Epidermal melanocyte (primary cell): ENCODE measurements around the gene CRIM1.
"Not testable (repeated sequence)": the region's sequence is repeated elsewhere in the genome, so short reads cannot be mapped to it uniquely, and the experiment has no call there.

Experiments used
- DNase-seq: peaks from one replicate; pipeline ENCODE4 v3.0.0; 2011; ENCODE audit warnings: low spot score; ENCODE audit not compliant: insufficient read length

The CRIM1 gene

DNA sequence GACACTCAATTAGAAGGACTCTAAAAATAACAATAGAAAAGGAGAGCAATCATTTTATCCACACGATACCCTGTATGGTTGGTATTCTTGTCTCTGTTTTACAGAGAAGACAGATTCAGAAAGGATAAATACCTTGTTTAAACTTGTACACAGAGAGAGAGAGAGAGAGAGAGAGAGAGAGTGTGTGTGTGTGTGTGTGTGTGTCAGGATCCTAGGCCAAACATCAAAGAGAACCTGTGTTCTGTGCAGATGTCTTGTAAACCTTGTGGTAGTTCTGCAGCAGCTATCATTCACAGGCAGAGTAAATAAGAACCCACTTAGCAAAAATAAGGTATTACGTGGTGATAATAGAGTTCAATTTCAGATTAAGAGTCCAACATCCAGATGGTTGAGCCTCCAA lies 4.3 kb upstream of the CRIM1 start:
- no peak for DNase-seq

DNA sequence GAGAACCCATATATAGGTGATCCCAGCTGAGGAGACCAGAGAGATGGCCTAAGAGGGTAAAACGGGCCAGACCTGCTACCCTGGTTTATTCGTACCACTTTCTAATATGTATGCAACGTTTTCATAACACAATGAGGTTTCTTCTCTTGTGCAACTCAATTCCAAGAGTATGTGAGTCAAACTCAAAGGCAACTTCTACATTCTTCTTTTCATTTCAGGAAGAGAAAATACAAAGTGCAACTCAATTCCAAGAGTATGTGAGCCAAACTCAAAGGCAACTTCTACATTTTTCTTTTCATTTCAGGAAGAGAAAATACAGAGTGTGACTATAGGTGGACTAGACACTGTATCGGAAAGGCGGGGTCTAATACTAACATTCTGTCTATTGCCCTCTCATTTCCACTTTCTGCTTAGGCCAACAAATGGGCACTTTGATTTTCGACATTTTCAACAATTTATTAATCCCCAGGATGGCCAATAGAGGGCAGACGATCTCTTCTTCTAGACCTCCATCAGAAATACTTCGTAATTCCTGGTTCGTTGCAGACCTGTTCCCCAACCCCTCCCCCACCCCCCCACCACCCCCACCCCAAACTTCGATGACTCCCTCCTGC lies 3.7 kb upstream of the CRIM1 start:
- no peak for DNase-seq

DNA sequence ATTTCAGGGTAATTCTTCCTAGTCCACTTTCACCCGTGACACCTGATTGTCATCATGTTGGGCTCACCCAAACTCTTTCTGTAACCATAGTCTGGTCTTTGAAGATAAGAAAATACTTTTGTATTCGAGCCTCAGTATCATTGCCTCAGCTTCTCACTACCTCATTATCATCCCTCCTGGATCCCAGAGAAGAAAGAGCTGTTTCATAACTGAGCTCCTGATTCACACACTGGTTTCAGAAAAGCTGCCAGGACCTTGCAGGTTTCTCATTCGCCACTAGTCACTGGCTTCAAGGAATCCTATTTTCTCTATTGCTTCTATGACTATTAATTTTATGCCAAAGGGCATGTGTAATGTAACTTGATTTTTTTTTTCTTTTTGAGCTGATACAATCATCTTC lies 2.9 kb upstream of the CRIM1 start:
- DNase-seq = no peak

DNA sequence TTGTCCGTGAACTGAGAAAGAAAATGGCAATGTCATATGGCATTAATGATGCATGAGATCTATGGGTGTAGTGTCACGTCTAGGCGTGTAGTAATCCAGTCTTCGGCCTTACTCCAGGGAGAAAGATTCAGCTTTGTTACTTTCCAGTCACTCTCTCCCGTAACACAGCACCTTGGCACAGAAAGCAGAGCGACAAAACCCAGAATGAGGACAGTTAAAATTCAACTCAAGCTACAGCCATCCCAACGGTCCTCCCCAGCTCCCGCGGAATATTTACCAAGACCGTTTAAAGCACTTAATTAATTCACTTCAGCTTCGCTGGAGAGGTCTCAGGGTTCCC lies 797 bp upstream of the CRIM1 start:
- no peak for DNase-seq

DNA sequence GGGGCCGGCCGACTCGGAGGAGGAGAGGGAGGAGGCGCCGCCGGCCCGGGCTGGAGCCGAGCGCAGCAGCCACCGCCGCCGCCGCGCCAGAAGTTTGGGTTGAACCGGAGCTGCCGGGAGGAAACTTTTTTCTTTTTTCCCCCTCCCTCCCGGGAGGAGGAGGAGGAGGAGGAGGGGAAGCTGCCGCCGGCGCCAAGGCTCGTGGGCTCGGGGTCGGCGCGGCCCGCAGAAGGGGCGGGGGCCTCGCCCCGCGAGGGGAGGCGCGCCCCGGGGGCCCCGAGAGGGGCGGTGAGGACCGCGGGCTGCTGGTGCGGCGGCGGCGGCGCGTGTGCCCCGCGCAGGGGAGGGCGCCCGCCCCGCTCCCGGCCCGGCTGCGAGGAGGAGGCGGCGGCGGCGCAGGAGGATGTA lies 316 bp downstream of the CRIM1 start:
- DNase-seq = no peak

DNA sequence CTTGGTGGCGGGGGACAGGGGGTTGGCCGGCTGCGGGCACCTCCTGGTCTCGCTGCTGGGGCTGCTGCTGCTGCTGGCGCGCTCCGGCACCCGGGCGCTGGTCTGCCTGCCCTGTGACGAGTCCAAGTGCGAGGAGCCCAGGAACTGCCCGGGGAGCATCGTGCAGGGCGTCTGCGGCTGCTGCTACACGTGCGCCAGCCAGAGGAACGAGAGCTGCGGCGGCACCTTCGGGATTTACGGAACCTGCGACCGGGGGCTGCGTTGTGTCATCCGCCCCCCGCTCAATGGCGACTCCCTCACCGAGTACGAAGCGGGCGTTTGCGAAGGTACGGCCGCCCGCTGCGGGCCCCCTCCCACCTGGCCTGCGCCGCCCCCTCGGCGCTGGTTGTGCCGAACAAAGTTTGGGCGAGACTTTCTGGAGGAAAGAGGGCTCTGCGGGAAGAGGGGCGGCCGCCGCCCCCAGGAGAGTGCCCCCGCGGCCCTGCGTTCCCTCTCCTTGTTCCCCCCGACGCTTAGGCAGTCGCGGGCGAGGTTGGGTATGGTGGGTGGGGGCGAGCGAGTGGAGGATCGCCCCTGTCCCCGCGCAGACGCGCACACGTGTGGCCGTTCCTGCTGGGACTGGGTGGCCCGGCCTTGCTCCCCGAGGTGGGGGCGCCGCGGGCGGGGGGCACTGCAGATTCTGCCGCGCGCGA lies 866 bp downstream of the CRIM1 start:
- no peak for DNase-seq

DNA sequence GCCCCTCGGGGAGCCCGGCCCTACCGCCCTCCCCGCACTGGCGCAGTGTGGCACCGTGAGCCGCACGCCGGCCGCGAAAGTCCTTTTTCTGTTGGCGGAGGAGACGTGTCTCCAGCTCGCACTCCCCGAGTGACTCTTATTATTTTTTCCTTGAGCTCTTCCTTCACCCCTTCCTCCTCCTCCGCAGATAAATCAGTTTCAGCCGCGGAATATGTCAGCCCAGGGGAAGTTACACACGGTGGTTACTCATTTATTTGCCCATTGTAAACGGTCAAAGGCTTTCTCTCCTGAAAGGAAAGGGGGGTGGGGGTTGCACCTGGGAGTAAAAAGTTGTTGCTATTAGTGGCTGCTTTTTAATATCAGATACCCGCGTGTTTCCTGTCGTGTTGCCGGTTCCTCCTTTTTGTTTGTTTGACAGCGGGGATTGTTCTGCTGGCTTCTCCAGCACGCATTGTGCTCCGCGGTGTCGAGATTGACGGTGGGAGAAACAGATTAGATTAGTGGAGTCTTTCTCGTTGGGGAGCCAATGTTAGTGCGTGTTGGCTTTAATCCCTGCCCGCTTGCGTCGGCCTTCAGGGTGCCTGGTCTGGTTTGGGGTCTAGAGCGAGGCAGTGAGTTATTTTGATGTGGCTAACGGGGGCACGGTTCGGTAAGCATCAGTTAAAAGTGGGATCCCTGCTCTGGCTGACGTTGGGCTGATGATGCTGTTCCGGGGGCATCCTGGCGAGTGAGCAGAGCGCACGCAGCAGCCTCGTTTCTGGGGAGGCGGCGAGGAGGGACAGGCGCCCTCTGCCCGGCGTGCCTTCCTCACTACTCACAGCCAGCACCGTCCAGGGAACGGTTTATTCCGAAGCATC lies 1.6 kb downstream of the CRIM1 start:
- DNase-seq = no peak

DNA sequence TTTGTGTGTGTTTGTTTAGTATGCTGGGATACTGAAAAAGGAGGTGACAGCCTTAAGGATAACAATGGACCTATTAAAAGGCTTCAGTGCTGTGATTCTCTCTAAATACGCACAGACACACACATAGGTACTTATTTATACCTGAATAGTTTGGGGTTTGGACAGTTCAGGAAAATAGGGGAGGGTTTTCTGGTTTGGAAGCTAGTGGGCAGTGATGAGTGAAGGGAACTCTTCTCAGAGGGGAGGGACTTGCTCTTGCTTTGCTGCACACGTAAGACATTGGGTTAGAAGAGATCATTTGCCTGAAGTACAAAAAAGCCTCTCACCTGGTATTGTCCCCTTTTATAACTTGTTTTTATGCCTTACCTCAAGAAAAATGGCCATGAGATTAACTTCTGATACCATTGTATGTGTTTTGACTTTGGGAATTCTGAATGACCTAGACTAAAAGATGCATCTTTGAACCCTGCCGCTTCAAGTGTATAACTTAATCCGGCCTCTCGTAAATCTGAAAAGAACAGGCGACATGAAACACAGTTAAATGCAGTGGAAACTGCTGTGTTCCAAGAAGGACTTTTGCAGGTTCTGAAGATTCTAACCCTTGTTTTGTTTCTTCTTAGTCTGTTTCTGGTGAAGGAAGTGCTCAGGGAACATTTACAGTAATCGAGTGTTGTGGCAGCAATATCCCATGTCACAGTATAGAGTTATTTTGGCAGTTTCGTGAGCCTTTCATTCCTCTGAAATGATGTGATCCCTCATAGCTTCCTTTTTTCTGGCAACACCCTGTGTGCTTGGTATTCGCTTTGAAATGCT lies 2.5 kb downstream of the CRIM1 start:
- no peak for DNase-seq

DNA sequence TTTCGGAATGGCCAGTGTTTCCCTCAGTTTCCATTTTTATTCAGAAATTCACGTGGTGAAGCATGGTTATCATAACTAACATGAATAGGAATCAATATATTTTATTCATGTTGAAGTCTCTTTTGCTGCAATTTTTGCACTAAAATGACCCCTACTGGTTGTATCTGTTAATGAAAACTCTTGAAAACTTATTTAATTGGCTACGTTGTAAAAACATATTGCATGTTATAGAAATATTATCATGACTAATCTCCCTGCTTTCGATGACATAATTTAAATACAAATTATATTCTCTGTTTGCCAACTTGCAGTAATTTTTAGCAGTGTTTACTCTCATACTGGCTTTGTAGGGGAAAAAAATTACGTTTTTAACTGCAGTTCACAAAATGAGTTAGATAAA lies 3.5 kb downstream of the CRIM1 start:
- DNase-seq = no peak

DNA sequence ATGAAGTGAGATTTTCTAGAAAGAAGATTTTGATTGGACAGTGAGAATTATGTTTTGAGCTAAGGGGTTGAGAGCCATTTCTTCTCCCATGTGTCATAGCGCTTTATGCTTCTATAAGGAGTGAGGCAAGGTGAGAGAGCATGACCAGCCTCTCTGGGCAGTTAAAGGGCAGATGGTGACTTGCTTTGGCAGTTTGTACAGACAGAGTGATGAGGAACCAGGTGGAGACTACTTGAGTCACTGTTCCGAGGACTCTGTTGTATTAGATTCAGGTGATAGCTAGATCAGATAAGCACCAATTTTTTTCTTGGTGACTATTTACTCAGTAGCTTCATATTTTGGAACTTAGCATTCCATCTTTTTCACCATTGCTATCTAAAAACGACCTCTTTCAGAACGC lies 4.5 kb downstream of the CRIM1 start:
- no peak for DNase-seq

DNA sequence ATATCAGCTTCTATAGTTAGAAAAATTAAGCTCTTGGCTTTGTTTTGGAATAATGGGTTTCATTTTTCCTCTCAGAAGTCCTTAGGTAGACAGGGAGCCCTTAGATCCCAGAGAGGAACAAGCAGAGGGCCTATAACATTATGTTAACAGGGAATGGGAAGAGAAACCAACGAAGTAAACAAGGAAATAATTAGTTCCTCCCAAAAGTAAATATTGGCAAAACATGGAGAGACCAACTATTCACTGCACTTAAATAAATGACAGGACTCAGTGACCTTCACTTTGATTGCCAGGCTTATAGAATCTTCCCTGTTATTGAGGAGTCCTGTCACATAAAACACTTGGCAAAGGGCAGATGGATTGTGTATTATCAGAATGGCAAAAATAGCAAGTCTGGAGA lies 5.3 kb downstream of the CRIM1 start:
- DNase-seq = no peak

DNA sequence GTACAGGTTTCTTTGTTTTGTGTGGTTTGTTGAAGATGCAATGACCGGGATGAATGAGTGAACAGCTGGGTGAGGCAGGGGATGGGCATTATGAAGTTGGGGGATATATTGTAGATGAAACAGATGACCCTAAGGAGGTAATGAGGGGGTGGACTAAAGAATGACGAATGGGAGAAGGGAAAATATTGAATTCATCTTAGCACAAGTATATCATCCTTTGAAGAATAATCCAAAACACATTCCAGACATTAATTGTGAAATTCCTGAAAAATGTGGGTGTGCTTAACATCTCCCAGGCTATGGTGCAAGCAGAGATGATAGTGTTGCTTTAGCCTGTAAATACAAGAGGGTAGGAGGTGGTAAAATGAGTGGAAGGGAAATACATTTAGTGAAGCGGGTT lies 5.8 kb downstream of the CRIM1 start:
- no peak for DNase-seq

DNA sequence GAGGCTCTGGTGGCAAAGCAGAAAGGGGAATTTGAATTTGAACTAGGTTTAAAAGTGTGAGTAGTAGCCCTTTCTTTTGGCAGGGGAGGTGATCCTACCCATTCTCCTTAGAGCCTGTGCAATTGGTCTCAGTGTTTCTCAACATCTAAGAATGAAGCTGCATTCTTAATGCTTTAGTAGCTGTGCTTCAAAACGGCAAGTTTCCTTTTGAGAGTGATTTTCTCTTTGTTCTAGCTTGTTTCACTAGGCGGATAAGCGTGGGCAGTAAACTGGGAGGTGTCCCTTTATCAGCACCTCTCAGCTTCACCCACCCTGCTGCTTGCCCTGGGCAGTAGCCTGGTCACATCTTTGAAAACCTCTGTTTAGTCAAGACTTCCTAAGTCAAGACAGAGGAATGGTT lies 6.7 kb downstream of the CRIM1 start:
- DNase-seq = no peak

DNA sequence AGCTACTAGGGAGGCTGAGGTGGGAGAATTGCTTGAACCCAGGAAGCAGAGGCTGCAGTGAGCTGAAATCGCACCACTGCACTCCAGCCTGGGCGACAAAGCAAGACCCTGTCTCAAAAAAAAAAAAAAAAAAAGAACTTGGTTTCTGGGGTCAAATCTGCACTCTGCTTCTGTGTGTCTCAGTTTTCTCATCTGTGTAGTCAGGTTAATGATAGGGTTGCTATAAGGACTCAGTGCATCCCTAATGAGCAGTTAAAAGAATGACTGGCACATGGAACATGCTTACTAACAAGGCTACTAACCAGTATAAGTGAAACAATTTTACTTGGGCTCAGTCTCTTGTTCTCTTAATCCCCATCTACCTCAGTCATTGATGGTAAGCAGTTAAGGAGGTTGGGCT lies 7.5 kb downstream of the CRIM1 start:
- DNase-seq = not testable (repeated sequence)

DNA sequence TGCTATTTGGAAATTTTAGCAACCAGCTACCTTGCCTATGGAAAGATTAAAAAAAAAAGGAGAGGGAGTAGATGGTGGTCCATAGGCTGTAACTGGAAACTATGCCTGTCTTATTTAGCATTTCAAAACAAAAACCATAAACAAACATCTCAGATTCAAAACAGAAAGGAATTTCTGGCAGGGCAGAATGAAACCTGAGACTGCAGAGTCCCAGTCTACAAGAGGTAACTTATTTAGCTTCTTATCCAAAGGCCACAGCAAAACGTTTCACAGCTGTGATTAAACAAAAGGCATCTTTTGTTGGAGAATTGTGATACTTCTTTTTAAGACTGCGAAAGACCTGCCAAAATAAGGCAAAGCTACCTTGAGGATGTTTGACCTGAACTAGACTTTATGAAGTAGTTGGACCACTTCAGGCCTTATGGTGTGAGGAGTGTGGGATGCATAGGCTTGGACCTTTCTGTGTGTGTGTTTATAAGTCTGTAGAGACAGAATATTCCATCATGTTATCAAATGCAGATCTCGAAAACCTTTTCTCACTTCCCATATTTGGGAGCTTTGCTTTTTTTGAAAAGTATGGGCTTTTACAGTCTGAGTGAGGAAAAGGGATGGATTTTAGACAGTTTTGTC lies 11.0 kb downstream of the CRIM1 start:
- no peak for DNase-seq

DNA sequence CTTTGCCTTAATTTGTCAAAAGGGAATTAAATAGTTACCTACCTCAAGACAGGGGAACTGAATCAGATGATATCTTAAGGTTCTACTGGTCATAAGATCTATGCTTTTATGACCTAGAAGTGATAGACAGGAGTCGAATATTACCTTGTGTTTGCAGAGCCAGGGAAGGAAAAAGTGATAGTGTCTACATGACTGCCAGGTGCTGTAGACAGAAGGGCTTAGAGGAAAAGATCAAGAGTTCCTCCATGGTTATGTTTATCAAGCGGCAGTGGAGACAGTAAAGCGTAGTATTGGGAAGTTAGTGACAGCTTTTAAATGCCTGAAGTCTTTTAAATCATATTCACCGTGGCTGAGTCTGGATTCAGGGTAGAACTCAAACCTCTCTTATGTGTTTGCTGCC lies 11.9 kb downstream of the CRIM1 start:
- no peak for DNase-seq

DNA sequence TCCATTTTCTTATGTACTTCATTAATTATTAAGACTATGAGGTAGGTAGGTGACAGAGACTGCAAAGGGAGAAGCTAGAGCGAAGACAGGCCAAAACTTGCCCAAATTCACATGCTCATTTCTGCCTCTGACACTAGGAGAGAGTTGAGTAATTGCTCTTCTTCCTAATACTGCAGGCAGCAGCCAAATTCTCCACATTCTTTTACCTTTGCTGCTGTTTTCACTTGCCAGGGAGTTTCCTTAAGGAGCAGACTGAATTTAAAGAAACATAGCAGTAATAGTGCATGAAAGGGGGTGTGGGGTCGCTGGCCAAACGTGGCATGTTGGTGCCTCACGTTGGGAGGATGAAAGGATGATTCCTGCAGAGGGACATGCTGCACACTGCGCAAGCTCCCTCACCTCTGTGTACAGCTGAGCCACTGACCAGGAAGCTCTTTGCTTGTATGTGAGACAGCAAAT lies 12.3 kb downstream of the CRIM1 start:
- no peak for DNase-seq

DNA sequence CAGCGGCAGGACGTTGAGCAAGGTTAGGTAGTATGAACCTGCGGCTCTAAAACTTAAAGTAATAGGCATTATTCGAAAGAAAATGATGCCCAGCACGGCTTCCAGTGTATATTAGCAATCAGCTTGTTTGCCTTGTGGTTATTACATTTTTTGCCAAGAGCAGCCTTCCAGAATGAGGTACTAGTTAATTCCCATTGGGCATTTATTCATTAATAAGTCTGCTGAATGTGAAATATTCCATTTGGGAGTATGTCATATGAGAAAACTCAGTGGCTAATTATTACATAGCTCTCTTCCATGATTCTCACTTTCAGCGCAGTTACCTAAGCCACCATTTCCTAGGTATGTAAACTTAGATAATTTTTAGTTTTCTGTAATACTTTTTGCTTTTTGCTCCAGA lies 12.9 kb downstream of the CRIM1 start:
- no peak for DNase-seq

DNA sequence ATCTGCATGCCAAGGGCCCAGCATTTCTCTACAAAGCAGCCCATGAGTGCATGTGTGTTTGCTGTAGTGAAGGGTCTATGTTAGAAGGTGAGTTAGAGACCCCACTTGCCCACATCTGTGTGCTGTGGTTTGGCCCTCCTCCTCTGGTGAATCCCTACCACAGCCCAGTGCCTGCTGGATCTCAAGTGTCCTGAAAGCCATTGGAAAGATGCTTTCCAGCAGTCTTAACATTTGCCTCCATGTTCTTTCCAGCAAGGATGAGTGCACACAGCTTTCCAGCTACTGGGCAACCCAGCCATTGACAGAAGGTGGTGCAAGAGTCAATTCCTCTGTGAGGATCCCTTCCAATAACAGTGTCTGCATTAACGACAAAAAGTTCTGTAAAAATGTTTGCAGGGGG lies 13.6 kb downstream of the CRIM1 start:
- DNase-seq = no peak

DNA sequence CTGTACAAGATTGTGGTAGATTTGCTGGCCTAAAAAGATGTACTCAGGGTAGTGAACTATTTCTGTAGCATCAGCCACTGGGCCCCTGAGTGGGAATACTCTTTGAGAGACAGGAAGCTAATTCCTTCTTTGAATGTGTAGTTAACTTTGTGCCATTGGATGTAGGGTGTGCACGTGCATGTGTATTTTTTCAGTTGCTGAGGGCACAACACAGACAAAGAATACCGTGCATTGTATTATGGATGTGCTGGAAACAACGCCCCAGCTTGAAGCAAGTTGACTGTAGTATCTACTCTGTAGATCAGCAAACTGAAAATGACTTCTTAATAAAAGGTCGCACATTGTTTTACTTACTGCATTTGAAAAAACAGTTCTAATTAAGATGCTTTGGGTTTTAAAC lies 14.1 kb downstream of the CRIM1 start:
- no peak for DNase-seq

DNA sequence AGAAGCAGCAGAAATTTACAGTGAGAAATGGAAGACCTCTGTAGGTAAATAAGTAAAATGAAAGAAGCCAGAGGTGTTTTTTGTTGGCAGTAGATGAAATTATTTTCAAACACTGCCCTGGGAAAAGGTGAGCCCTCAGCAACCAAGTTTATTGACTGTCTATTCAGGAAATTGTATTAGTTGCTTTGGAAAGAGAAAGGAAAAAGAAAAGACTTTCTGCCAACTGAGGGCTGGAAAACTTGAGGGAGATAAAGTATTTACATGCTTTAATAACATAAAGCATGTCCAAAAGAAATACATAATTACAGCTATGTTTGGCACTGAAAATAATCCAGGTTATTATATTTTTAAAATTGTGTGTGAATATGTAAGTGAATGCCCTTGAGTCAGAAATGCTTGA lies 14.7 kb downstream of the CRIM1 start:
- DNase-seq = no peak
